Measurements from ENCODE around the gene LRMDA. TPM values are rescaled to one million over a fixed set of nuclear protein-coding genes. Genes with fewer than 3 reads are reported as not detected.

The LRMDA gene
- total RNA-seq, 1 experiment from 2014 or later: not detected

DNA sequence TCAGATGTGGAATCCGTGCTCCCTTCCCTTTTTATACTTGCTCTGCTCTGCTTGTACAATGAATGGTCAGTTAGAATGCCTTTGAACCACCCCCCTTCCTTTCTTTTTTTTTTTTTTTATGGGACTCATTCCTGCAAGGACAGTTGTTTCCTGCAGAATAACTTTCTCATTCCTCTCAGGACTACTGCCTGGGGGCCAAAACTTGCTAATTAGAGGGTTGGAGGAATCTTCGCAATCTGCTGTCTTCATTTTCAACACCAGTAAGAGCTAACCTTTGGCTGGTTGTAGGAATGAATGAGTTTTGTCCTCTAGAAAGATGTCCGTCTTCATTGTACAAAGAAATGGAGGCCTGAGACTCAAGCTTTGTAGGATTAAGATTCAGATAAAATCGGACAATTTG, 868.1 kb downstream of the LRMDA start:
- no TSS peak for BruUV-seq (replicated peaks)
- POLR2A ChIA-PET (ENCODE audit: low non-redundant PET): no interaction called here
- no peak for TF ChIP-seq EZH2 (IDR thresholded peaks at IDR 0.05; ENCODE audit: borderline replicate concordance, low read depth, low read length, poor library complexity, severe bottlenecking)
- TF ChIP-seq, protein P1, sequence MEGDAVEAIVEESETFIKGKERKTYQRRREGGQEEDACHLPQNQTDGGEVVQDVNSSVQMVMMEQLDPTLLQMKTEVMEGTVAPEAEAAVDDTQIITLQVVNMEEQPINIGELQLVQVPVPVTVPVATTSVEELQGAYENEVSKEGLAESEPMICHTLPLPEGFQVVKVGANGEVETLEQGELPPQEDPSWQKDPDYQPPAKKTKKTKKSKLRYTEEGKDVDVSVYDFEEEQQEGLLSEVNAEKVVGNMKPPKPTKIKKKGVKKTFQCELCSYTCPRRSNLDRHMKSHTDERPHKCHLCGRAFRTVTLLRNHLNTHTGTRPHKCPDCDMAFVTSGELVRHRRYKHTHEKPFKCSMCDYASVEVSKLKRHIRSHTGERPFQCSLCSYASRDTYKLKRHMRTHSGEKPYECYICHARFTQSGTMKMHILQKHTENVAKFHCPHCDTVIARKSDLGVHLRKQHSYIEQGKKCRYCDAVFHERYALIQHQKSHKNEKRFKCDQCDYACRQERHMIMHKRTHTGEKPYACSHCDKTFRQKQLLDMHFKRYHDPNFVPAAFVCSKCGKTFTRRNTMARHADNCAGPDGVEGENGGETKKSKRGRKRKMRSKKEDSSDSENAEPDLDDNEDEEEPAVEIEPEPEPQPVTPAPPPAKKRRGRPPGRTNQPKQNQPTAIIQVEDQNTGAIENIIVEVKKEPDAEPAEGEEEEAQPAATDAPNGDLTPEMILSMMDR (conservative IDR thresholded peaks at IDR 0.05; ENCODE audit: low read depth, low read length): no peak
- Histone ChIP-seq H3K27me3 (replicated peaks; ENCODE audit: insufficient read depth, low read depth, low read length, poor library complexity) (no peaks in the 10 kb centered on the region), H3K36me3 (ENCODE audit: insufficient read depth, low read length, poor library complexity, severe bottlenecking) (no peaks in the 10 kb centered on the region), H3K27ac (ENCODE audit: low read depth, low read length, poor library complexity, severe bottlenecking) (no peak overlapping the region), H3K9me3 (ENCODE audit: low read depth, low read length, poor library complexity, severe bottlenecking) (no peaks in the 10 kb centered on the region), H3K4me3 (ENCODE audit: low read depth, low read length, poor library complexity, severe bottlenecking) (no peak overlapping the region), H3K4me1 (ENCODE audit: insufficient read depth, low read length, poor library complexity, severe bottlenecking) (no peaks in the 10 kb centered on the region)
- DNase-seq (ENCODE audit: low spot score): no peak
- CTCF ChIA-PET: interaction anchor here (0.7 kb wide), 2 partner anchors 580 to 709 kb away, joined by 3 to 8 read pairs; no protein-coding TSS in a partner anchor
- intact Hi-C loops (cut with micrococcal nuclease; ENCODE audit: unreplicated experiment): no loop called here

DNA sequence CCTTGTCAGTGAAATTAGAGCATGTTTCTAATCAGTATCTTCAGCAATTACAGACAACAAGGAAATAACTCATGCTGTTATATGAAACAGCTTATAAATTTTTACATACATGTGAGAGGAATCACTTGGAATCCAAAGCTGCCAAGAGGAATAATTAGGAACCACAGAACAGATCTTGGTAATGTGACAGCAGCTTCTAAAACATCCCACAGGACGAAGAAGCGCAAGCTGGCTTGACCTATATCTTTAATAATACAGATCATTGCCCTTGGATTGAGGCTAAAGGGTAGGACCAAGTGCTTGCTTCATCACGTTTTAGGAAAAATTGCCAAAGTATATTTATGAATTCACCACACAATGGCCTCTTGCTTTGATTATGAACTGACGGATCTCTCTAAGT, 869.8 kb downstream of the LRMDA start:
- Histone ChIP-seq H3K27me3 (replicated peaks; ENCODE audit: insufficient read depth, low read depth, low read length, poor library complexity) (no peaks in the 10 kb centered on the region), H3K9me3 (ENCODE audit: low read depth, low read length, poor library complexity, severe bottlenecking) (no peaks in the 10 kb centered on the region), H3K4me3 (ENCODE audit: low read depth, low read length, poor library complexity, severe bottlenecking) (no peak overlapping the region), H3K4me1 (ENCODE audit: insufficient read depth, low read length, poor library complexity, severe bottlenecking) (no peaks in the 10 kb centered on the region), H3K36me3 (ENCODE audit: insufficient read depth, low read length, poor library complexity, severe bottlenecking) (no peaks in the 10 kb centered on the region), H3K27ac (ENCODE audit: low read depth, low read length, poor library complexity, severe bottlenecking) (no peak overlapping the region)
- CTCF ChIA-PET: no interaction called here
- no TSS peak for BruUV-seq (replicated peaks)
- TF ChIP-seq, protein P1 (conservative IDR thresholded peaks at IDR 0.05; ENCODE audit: low read depth, low read length): no peak
- TF ChIP-seq EZH2 (IDR thresholded peaks at IDR 0.05; ENCODE audit: borderline replicate concordance, low read depth, low read length, poor library complexity, severe bottlenecking): no peak
- intact Hi-C loops (cut with micrococcal nuclease; ENCODE audit: unreplicated experiment): loop anchor here (10.0 kb wide), 1 partner anchor 814 kb away; no protein-coding TSS in a partner anchor
- no peak for DNase-seq (ENCODE audit: low spot score)
- POLR2A ChIA-PET (ENCODE audit: low non-redundant PET): no interaction called here

DNA sequence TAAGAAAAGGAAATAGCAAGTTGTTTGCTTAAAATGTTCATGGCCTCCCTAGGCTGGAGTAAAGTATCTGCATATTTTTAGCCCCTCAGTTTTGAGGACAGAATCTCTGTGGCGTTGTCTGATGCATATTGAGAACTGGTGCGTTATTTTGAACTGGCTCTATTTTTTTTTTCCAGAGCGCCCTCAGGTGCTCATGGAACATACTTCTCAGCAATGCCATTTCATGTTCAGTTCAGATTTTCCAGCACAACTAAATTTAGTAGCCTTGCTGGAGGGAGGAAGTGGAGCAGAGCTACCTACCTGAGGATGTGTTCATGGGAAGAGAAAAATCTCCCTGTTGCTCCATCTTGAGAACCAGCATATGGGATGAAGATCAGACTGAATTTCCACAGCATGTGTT, 870.5 kb downstream of the LRMDA start:
- Histone ChIP-seq H3K36me3 (ENCODE audit: insufficient read depth, low read length, poor library complexity, severe bottlenecking) (no peaks in the 10 kb centered on the region), H3K4me1 (ENCODE audit: insufficient read depth, low read length, poor library complexity, severe bottlenecking) (no peaks in the 10 kb centered on the region), H3K27ac (ENCODE audit: low read depth, low read length, poor library complexity, severe bottlenecking) (no peak overlapping the region), H3K4me3 (ENCODE audit: low read depth, low read length, poor library complexity, severe bottlenecking) (no peak overlapping the region), H3K9me3 (ENCODE audit: low read depth, low read length, poor library complexity, severe bottlenecking) (no peaks in the 10 kb centered on the region), H3K27me3 (replicated peaks; ENCODE audit: insufficient read depth, low read depth, low read length, poor library complexity) (no peaks in the 10 kb centered on the region)
- TF ChIP-seq EZH2 (IDR thresholded peaks at IDR 0.05; ENCODE audit: borderline replicate concordance, low read depth, low read length, poor library complexity, severe bottlenecking): no peak
- TF ChIP-seq, protein P1 (conservative IDR thresholded peaks at IDR 0.05; ENCODE audit: low read depth, low read length): peak; percentile 28; the same call in 1 of the 2 replicates
- no TSS peak for BruUV-seq (replicated peaks)
- intact Hi-C loops (cut with micrococcal nuclease; ENCODE audit: unreplicated experiment): loop anchor here (2.0 to 10.0 kb wide), 3 partner anchors 265 to 901 kb away; partner anchors contain the start of gene ZNF503
- POLR2A ChIA-PET (ENCODE audit: low non-redundant PET): no interaction called here
- no peak for DNase-seq (ENCODE audit: low spot score)
- CTCF ChIA-PET: interaction anchor here (0.6 kb wide), 1 partner anchor 268 kb away, joined by 3 read pairs; no protein-coding TSS in a partner anchor
